Liver (tissue), 9 donors: ENCODE results near the gene MYCL. TPM values are rescaled to one million over a fixed set of nuclear protein-coding genes. Genes with fewer than 3 reads are reported as not detected.

Experiments
- DNase-seq: peaks from one replicate; pipeline ENCODE4 v3.0.0-alpha.2; 2017; ENCODE audit warnings: low spot score
- H3K27ac ChIP-seq, 2 donors: one replicate each; pipeline ENCODE4 v1.7.0; 2013; ENCODE audit warnings: inconsistent platforms in 2 of 2, low read length in 2 of 2, control low read depth in 1 of 2, low read depth in 1 of 2, mild to moderate bottlenecking in 1 of 2
- H3K27me3 ChIP-seq, 4 donors: one replicate each; pipeline versions ENCODE4 v1.6.1 to v1.7.0; 2013; ENCODE audit warnings: low read length in 3 of 4, inconsistent platforms in 1 of 4, mild to moderate bottlenecking in 1 of 4, moderate library complexity in 1 of 4; ENCODE audit not compliant: control insufficient read depth in 4 of 4, insufficient read depth in 4 of 4
- H3K36me3 ChIP-seq, 4 donors: one replicate each; pipeline versions ENCODE4 v1.6.1 to v1.7.0; 2013; ENCODE audit warnings: low read length in 3 of 4, mild to moderate bottlenecking in 3 of 4, low read depth in 1 of 4, moderate library complexity in 1 of 4; ENCODE audit not compliant: control insufficient read depth in 4 of 4, insufficient read depth in 3 of 4
- H3K4me1 ChIP-seq, 4 donors: one replicate each; pipeline versions ENCODE4 v1.6.1 to v1.7.0; 2013; ENCODE audit warnings: low read length in 3 of 4, mild to moderate bottlenecking in 3 of 4, moderate library complexity in 1 of 4; ENCODE audit not compliant: control insufficient read depth in 4 of 4, insufficient read depth in 4 of 4
- H3K4me3 ChIP-seq, 3 donors: one replicate each; pipeline versions ENCODE4 v1.6.1 to v1.7.0; 2013; ENCODE audit warnings: low read length in 3 of 3, control low read depth in 1 of 3, low read depth in 1 of 3, mild to moderate bottlenecking in 1 of 3
- H3K9ac ChIP-seq, 2 donors: one replicate each; pipeline ENCODE4 v1.7.0; 2013; ENCODE audit warnings: low read length in 2 of 2, mild to moderate bottlenecking in 2 of 2, moderate library complexity in 2 of 2, control low read depth in 1 of 2, low read depth in 1 of 2
- H3K9me3 ChIP-seq, 4 donors: one replicate each; pipeline versions ENCODE4 v1.6.1 to v1.7.0; 2013; ENCODE audit warnings: low read length in 3 of 4; ENCODE audit not compliant: control insufficient read depth in 4 of 4
- ATF3 ChIP-seq: IDR thresholded peaks from 2 replicates; pipeline ENCODE4 v1.6.1; 2016; ENCODE audit warnings: antibody characterized with exemption
- CTCF ChIP-seq: fragments of 150-350 bp; IDR thresholded peaks from 2 replicates; pipeline ENCODE4 v1.5.1; 2017; ENCODE audit warnings: improper control_type of control experiment, low read depth, low read length; ENCODE audit not compliant: missing input control
- EGR1 ChIP-seq, 2 donors: IDR thresholded peaks; 2 replicates each; pipeline ENCODE4 v1.6.1; 2016 to 2018; ENCODE audit warnings: antibody characterized with exemption in 2 of 2, low read depth in 2 of 2
- FOXA1 ChIP-seq: IDR thresholded peaks from 2 replicates; pipeline ENCODE4 v1.6.1; 2016; ENCODE audit warnings: antibody characterized with exemption
- FOXA2 ChIP-seq: IDR thresholded peaks from 2 replicates; pipeline ENCODE4 v1.6.1; 2016; ENCODE audit warnings: antibody characterized with exemption
- GABPA ChIP-seq, 2 donors: IDR thresholded peaks in 1 of 2; conservative IDR thresholded peaks in 1 of 2; 2 replicates each; pipeline ENCODE4 v1.6.1; 2016; ENCODE audit warnings: antibody characterized with exemption in 2 of 2, mild to moderate bottlenecking in 1 of 2, moderate library complexity in 1 of 2
- HNF4G ChIP-seq: IDR thresholded peaks from 2 replicates; pipeline ENCODE4 v1.6.1; 2016; ENCODE audit warnings: antibody characterized with exemption
- JUND ChIP-seq, 2 donors: IDR thresholded peaks; 2 replicates each; pipeline ENCODE4 v1.6.1; 2016; ENCODE audit warnings: antibody characterized with exemption in 2 of 2
- MAX ChIP-seq: IDR thresholded peaks from 2 replicates; pipeline ENCODE4 v1.6.1; 2016; ENCODE audit warnings: antibody characterized with exemption
- RAD21 ChIP-seq, 2 donors: IDR thresholded peaks; 2 replicates each; pipeline ENCODE4 v1.6.1; 2016; ENCODE audit warnings: antibody characterized with exemption in 2 of 2, mild to moderate bottlenecking in 2 of 2
- RXRA ChIP-seq, 2 donors: IDR thresholded peaks; 2 replicates each; pipeline ENCODE4 v1.6.1; 2017 to 2018; ENCODE audit warnings: antibody characterized with exemption in 2 of 2, mild to moderate bottlenecking in 1 of 2
- SP1 ChIP-seq: IDR thresholded peaks from 2 replicates; pipeline ENCODE4 v1.6.1; 2018; ENCODE audit warnings: antibody characterized with exemption, mild to moderate bottlenecking
- TAF1 ChIP-seq: conservative IDR thresholded peaks from 2 replicates; pipeline ENCODE4 v1.6.1; 2016; ENCODE audit warnings: antibody characterized with exemption, mild to moderate bottlenecking
- YY1 ChIP-seq: IDR thresholded peaks from 2 replicates; pipeline ENCODE4 v1.6.1; 2016; ENCODE audit warnings: antibody characterized with exemption, mild to moderate bottlenecking
- ZBTB33 ChIP-seq: IDR thresholded peaks from 2 replicates; pipeline ENCODE4 v1.6.1; 2016; ENCODE audit warnings: antibody characterized with exemption
- WGBS: extraction: QIAGEN DNeasy Blood & Tissue Kit; methylation state at CpG from one replicate; pipeline ENCODE4 v1.1.7; 2013; 5-methylcytosine and 5-hydroxymethylcytosine counted together
- polyA plus RNA-seq, 2 donors: library from polyadenylated mRNA; stranded (reverse) in 1 of 2; unstranded in 1 of 2; fragments of 200-250 nt in 1 of 2; fragments of >200 nt in 1 of 2; fragmentation: Nextera tagmentation in 1 of 2; extraction: Ambion mirVana in 1 of 2; gene quantifications; one replicate each; pipeline versions ENCODE4 v1.2.1 to v1.2.3, GENCODE V29; 2013 to 2015
- total RNA-seq, 2 donors: library from RNA; depleted of rRNA; stranded (reverse); fragments of >200 nt; gene quantifications; one replicate each; pipeline ENCODE4 v1.2.3, GENCODE V29; 2014
- donor health status: healthy.
- donor health status: healthy.
- donor health status: healthy.
- donor health status: healthy.
- donor health status: healthy.

MYCL gene
- total and polyA plus RNA-seq, 4 donors: 1.8 to 6.6 (median 2.5) TPM

- Histone ChIP-seq H3K9ac (no peak overlapping the region), H3K9me3 (no peaks in the 10 kb centered on the region), H3K4me3 (no peak overlapping the region), H3K36me3 (no peaks in the 10 kb centered on the region), H3K27ac (no peak overlapping the region), H3K27me3 (no peaks in the 10 kb centered on the region), H3K4me1 (peaks cover 0 to 9% (median 6%) of the 10 kb centered on the region in 4 donors)
- 88% methylated on average over 4 of the region's 4 CpGs for WGBS
- TF ChIP-seq ATF3 (no peak), CTCF (no peak)
- DNase-seq: no peak
Measured at GRCh38 chr1:39946216-39946615, 44.5 kb upstream of the MYCL start.

GRCh38 chr1:39944410-39945112 is 42.8 kb upstream of the MYCL start:
- Histone ChIP-seq H3K36me3 (no peaks in the 10 kb centered on the region), H3K27ac (no peak overlapping the region), H3K27me3 (no peaks in the 10 kb centered on the region), H3K9ac (no peak overlapping the region), H3K4me1 (peaks cover 0 to 9% (median 6%) of the 10 kb centered on the region in 4 donors), H3K9me3 (no peaks in the 10 kb centered on the region), H3K4me3 (no peak overlapping the region)
- TF ChIP-seq YY1 (no peak), ZBTB33 (no peak), MAX (no peak), JUND (IDR thresholded peaks at IDR 0.05) (no peak)
- 75% methylated on average over 8 of the region's 8 CpGs for WGBS
- no peak for DNase-seq

GRCh38 chr1:39943471-39944290 is 42.0 kb upstream of the MYCL start:
- Histone ChIP-seq H3K27me3 (no peaks in the 10 kb centered on the region), H3K27ac (no peak overlapping the region), H3K36me3 (no peaks in the 10 kb centered on the region), H3K9me3 (no peaks in the 10 kb centered on the region), H3K4me3 (no peak overlapping the region), H3K4me1 (peaks cover 0 to 9% (median 6%) of the 10 kb centered on the region in 4 donors), H3K9ac (no peak overlapping the region)
- DNase-seq: no peak
- 93% methylated on average over 14 of the region's 14 CpGs for WGBS
- TF ChIP-seq SP1: no peak
- TF ChIP-seq ZBTB33: no peak
- TF ChIP-seq TAF1: no peak
- TF ChIP-seq ATF3: no peak
- TF ChIP-seq CTCF: no peak
- TF ChIP-seq GABPA (IDR thresholded peaks at IDR 0.05 in 1 of 2, conservative IDR thresholded peaks at IDR 0.05 in 1 of 2): no peak
- no peak for TF ChIP-seq EGR1 (IDR thresholded peaks at IDR 0.05; ENCODE audit: low read depth in 2 of 2)
- no peak for TF ChIP-seq FOXA2
- no peak for TF ChIP-seq RAD21 (IDR thresholded peaks at IDR 0.05)
- no peak for TF ChIP-seq FOXA1
- no peak for TF ChIP-seq MAX
- no peak for TF ChIP-seq JUND (IDR thresholded peaks at IDR 0.05)
- no peak for TF ChIP-seq HNF4G
- no peak for TF ChIP-seq RXRA (IDR thresholded peaks at IDR 0.05)
